Glutamatergic neuron (in vitro differentiated cells): Measurements from ENCODE around the gene MAP4K2. TPM values are rescaled to one million over a fixed set of nuclear protein-coding genes. Genes with fewer than 3 reads are reported as not detected.

Experiments used
- DNase-seq: peaks from one replicate; pipeline ENCODE4 v3.0.0; 2022
- H3K27ac Mint-ChIP-seq: one replicate; pipeline ENCODE4 v1.8.0; 2020; ENCODE audit warnings: mild to moderate bottlenecking, mixed read lengths, inconsistent platforms; ENCODE audit not compliant: unreplicated experiment
- H3K27me3 Mint-ChIP-seq: one replicate; pipeline ENCODE4 v1.8.0; 2020; ENCODE audit warnings: mild to moderate bottlenecking, moderate library complexity, mixed read lengths, inconsistent platforms; ENCODE audit not compliant: unreplicated experiment
- H3K36me3 Mint-ChIP-seq: one replicate; pipeline ENCODE4 v1.8.0; 2020; ENCODE audit warnings: mild to moderate bottlenecking, mixed read lengths, inconsistent platforms; ENCODE audit not compliant: unreplicated experiment
- H3K4me1 Mint-ChIP-seq: one replicate; pipeline ENCODE4 v1.8.0; 2020; ENCODE audit warnings: mild to moderate bottlenecking, low read depth, mixed read lengths, inconsistent platforms; ENCODE audit not compliant: unreplicated experiment
- H3K4me3 Mint-ChIP-seq: one replicate; pipeline ENCODE4 v1.8.0; 2020; ENCODE audit warnings: mild to moderate bottlenecking, mixed read lengths, inconsistent platforms; ENCODE audit not compliant: unreplicated experiment
- H3K9me3 Mint-ChIP-seq: one replicate; pipeline ENCODE4 v1.8.0; 2020; ENCODE audit warnings: mild to moderate bottlenecking, moderate library complexity, mixed read lengths, inconsistent platforms; ENCODE audit not compliant: unreplicated experiment
- CTCF ChIP-seq: fragments of 200-600 bp; sonication (generic); IDR thresholded peaks from one replicate; pipeline ENCODE4 v1.5.0; 2021; ENCODE audit not compliant: partially characterized antibody, unreplicated experiment
- total RNA-seq: library from RNA; stranded (reverse); fragmentation: NEBNext Ultra II Directional; extraction: Animal tissue kit (Norgen Biotek cat#: 25700); gene quantifications from one replicate; pipeline ENCODE4 v1.2.1, GENCODE V29; 2021; ENCODE audit not compliant: unreplicated experiment

Gene MAP4K2
- total RNA-seq, 1 donor from 2014 or later: 15.9 TPM

GRCh38 chr11:64837887-64838351 lies 34.9 kb upstream of the MAP4K2 start:
- no peak overlapping the region for H3K4me3 Mint-ChIP-seq
- no peak for TF ChIP-seq CTCF
- H3K27ac Mint-ChIP-seq: no peak overlapping the region
- peaks cover 4% of the 10 kb centered on the region for H3K36me3 Mint-ChIP-seq
- peaks cover 1% of the 10 kb centered on the region for H3K9me3 Mint-ChIP-seq
- DNase-seq: no peak
- H3K4me1 Mint-ChIP-seq: peaks cover 1% of the 10 kb centered on the region
- H3K27me3 Mint-ChIP-seq: peaks cover 11% of the 10 kb centered on the region

DNA sequence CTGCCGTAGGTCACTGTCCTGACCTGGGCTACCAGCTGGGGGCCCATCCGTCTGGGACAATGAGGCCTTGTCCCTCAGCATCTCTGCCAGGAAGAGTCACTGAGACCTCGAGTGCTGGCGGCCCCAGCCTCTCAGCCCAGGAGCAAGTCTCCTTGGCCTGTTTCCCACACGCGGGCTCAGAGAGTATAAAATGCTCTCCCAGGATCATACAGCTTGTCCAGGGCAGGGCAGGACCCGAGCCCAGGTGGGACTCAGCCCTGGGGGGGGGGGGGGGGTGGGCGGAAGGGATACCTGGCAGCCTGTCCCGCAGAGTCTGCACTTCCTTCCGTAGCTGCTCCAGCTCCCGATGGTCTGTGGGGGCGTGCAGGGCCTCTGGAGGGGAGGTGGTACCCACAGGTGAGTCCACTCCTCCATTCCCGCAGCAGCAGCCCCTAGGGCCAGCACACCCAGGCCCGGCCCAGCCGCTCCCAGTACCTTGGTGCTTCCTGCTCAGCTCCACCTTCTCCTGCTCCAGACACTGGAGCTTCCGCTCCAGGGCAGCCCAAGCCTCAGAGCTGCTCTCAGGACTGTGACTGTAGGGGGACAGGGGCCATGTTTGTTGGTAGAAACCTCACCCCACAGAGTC lies 33.5 kb upstream of the MAP4K2 start:
- Mint-ChIP-seq H3K27ac (no peak overlapping the region), H3K4me1 (peaks cover 7% of the 10 kb centered on the region), H3K9me3 (peaks cover 3% of the 10 kb centered on the region), H3K27me3 (peaks cover 11% of the 10 kb centered on the region), H3K4me3 (no peak overlapping the region), H3K36me3 (peaks cover 4% of the 10 kb centered on the region)
- no peak for TF ChIP-seq CTCF
- DNase-seq: no peak

- no peak for DNase-seq
- H3K36me3 Mint-ChIP-seq: peaks cover 4% of the 10 kb centered on the region
- H3K9me3 Mint-ChIP-seq: peaks cover 3% of the 10 kb centered on the region
- H3K4me3 Mint-ChIP-seq: no peak overlapping the region
- TF ChIP-seq CTCF: no peak
- H3K27ac Mint-ChIP-seq: no peak overlapping the region
- H3K4me1 Mint-ChIP-seq: peaks cover 7% of the 10 kb centered on the region
- peaks cover 9% of the 10 kb centered on the region for H3K27me3 Mint-ChIP-seq
These were observed 32.8 kb upstream of the MAP4K2 start for GRCh38 chr11:64835616-64836447.

DNA sequence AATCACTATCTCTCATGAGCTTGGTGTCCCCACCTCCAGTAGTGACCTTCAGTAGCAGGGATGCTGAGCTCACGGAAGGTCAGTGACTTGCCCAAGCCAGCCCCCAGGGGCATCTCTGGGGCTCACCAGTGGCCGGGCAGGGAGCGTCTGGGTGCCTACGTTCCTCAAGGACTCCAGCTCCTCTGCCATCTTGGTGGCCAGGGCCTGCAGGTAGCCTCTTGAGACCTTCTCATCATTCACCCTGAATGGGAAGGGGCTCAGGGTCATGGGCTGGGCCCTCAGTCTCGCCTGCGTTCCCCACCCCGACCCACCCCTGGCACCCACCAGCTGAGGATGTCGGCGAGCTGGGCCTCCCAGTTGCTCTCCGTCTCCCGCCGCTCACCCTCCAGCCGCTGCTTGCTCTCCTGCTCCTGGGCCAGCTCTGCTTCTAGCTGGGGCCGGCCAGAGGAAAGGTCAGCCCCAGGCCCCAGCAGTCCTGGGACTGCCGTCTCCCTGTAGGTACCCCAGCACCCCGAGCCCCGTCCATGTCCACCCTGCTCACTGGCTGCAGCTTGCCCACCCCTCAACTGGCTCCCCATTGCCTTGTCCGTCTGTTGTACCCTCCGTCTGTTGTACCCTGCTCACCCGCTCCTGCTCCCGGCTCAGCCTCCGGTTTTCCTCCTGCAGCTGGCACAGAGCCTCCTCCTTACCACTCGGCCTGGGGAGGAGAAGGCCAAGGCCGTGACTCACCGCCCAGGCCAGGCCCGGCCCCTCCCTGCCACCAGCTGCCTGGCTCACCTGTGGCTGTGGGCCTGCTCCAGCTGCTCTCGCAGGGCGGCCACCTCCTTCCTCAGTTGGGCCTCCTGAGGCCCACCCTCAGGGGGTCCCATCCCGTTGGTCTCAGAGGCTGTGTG lies 32.0 kb upstream of the MAP4K2 start:
- Mint-ChIP-seq H3K36me3 (peaks cover 4% of the 10 kb centered on the region), H3K9me3 (peaks cover 3% of the 10 kb centered on the region), H3K4me3 (no peak overlapping the region), H3K27ac (no peak overlapping the region), H3K27me3 (peaks cover 9% of the 10 kb centered on the region), H3K4me1 (peaks cover 7% of the 10 kb centered on the region)
- DNase-seq: no peak
- TF ChIP-seq CTCF: no peak
